Mucosa of gallbladder (tissue), 1 donor: ENCODE data around the gene RFX8. TPM values are rescaled to one million over a fixed set of nuclear protein-coding genes. Genes with fewer than 3 reads are reported as not detected.

Source experiments
- DNase-seq: peaks from one replicate; pipeline ENCODE4 v3.0.0-alpha.2; 2020; ENCODE audit warnings: low spot score
- total RNA-seq: library from RNA; stranded (reverse); gene quantifications from one replicate; pipeline ENCODE4 v1.2.1, GENCODE V29; 2021
- donor health status: DM: no; HTN: no; CAD: no.

Gene RFX8
- total RNA-seq, 1 donor from 2014 or later: 0.29 TPM

DNA sequence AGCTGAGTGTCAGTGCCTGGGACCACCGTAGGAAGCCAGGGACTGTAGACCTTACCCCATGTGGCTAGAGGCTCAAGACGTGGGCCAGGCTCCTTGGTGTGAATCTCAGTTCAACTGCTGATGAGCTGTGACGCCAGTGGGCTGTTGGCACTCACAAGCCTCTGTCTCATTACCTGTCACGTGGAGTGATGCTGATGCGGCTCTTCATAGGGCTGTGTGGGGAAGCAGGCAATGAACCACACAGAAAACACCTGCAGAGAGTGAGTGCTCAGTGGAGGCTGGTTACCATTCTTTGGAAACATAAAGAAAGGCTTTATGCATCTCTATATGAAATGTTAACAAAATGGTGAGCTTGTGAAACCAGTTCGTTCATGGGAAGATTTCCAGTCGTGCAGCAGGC lies 123.7 kb downstream of the RFX8 start:
- DNase-seq: no peak

DNA sequence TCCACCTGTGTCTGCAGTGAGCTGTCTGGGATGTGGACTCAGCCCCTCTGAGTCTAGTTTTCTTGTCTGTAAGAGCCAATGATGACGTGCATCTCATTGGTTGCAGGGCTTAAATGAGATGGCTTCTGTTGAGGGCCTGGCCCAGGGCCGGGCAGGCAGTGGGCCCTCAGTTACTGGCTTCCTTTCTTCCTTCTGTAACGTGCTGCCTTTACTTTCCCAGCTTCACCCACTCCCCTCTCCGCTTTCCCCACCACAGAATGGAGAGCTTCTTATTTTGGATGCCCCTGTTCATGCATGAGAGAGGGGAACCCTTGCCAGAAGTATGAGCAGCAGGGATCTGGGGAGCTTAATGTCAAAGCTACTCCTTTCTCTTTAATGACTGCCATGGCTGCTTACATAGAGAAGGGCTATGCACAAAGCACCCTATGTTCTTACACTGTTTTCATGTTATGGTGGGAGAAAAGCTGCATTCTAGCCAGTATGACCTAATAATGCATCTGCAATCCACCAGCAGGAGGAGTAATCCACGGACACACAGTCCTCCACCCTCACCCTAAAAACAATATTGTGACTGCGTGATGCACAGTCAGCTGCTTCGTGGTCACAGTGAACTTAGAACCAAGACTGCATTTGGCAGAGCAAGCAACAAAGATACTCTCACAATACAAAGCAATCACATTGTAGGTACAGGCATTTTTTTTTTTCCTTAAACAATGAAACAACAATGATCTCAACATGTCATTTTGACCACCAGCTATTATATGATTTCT lies 124.8 kb downstream of the RFX8 start:
- DNase-seq: no peak

DNA sequence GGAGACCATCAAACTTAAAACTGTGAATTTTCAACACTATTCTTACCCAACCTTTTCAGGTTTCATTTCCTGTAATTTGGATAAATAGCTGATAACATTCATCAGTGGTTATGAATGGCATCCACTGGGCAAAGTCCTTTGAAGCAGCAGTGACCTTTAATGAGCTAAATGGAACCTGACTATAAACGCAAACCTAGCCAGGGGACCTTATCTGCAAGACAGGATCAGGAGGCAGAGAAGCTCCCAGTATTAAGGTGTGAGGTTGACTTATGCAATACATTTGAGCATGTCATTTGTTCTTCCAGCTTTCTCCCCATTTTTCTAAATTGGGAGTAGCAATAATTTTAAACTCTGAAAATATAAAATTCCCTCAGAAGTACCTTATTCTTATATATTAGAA lies 126.0 kb downstream of the RFX8 start:
- peak; percentile 52 for DNase-seq

Other genes starting within 250 kb of the RFX8 start
- 67.5 TPM for gene CNOT11, start 222.2 kb downstream of the RFX8 start, total RNA-seq
- gene RNF149, start 166.4 kb downstream of the RFX8 start, total RNA-seq: 54.9 TPM
- 0.26 TPM for gene CREG2, start 87.6 kb downstream of the RFX8 start, total RNA-seq
- 50.9 TPM for gene MAP4K4, start 222.6 kb upstream of the RFX8 start, total RNA-seq